Kidney (tissue), 14 donors: Measurements from ENCODE around the gene SLU7. TPM values are rescaled to one million over a fixed set of nuclear protein-coding genes. Genes with fewer than 3 reads are reported as not detected.

Experiments
- DNase-seq, 5 donors: peaks; one replicate each; pipeline ENCODE4 v3.0.0-alpha.2; 2013 to 2020
- FAIRE-seq: peaks from 2 replicates; lab custom pipeline; 2012; peaks lifted over from hg19 to GRCh38; lab: Jason Lieb, UNC
- H3K27ac ChIP-seq, 2 donors: one replicate each; pipeline ENCODE4 v1.7.0; 2013; ENCODE audit warnings: low read depth in 2 of 2, low read length in 2 of 2, inconsistent platforms in 1 of 2
- H3K27me3 ChIP-seq: one replicate; pipeline ENCODE4 v1.7.1; 2013; ENCODE audit warnings: low read length, inconsistent platforms; ENCODE audit not compliant: control insufficient read depth, insufficient read depth
- H3K36me3 ChIP-seq, 3 donors: one replicate each; pipeline versions ENCODE4 v1.7.0 to v1.7.1; 2013; ENCODE audit warnings: low read length in 3 of 3, control low read depth in 1 of 3, inconsistent platforms in 1 of 3; ENCODE audit not compliant: insufficient read depth in 3 of 3, control insufficient read depth in 2 of 3
- H3K4me1 ChIP-seq, 3 donors: one replicate each; pipeline versions ENCODE4 v1.7.0 to v1.7.1; 2013; ENCODE audit warnings: low read length in 3 of 3, inconsistent platforms in 1 of 3, low read depth in 1 of 3; ENCODE audit not compliant: control insufficient read depth in 2 of 3, insufficient read depth in 2 of 3
- H3K4me3 ChIP-seq, 3 donors: one replicate each; pipeline versions ENCODE4 v1.7.0 to v1.8.1; 2013; ENCODE audit warnings: low read length in 3 of 3, control low read depth in 1 of 3, inconsistent platforms in 1 of 3
- H3K9ac ChIP-seq, 3 donors: one replicate each; pipeline versions ENCODE4 v1.7.0 to v1.7.1; 2013; ENCODE audit warnings: low read length in 3 of 3, control low read depth in 1 of 3, inconsistent platforms in 1 of 3
- H3K9me3 ChIP-seq, 3 donors: one replicate each; pipeline versions ENCODE4 v1.7.0 to v1.7.1; 2013; ENCODE audit warnings: low read length in 3 of 3, control low read depth in 1 of 3, inconsistent platforms in 1 of 3; ENCODE audit not compliant: control insufficient read depth in 2 of 3, insufficient read depth in 1 of 3
- intact Hi-C: fragments of 100-400 bp; cut with DNase I; formaldehyde crosslinking; loops from one replicate; pipeline ENCODE4 v1.11.1; 2022
- polyA plus RNA-seq: library from polyadenylated mRNA; stranded (reverse); fragments of 350-450 nt; fragmentation: Illumina TruSeq; extraction: RNeasy Lipid Tissue Mini Kit (QIAGEN cat#74804); gene quantifications from one replicate; pipeline ENCODE4 v1.2.3, GENCODE V29; 2014; ENCODE audit warnings: low read depth, low replicate concordance; ENCODE audit not compliant: insufficient read depth
- total RNA-seq: library from RNA; stranded (reverse); fragmentation: NEBNext Ultra II Directional; extraction: Animal tissue kit (Norgen Biotek cat#: 25700); gene quantifications from one replicate; pipeline ENCODE4 v1.2.1, GENCODE V29; 2021
- TF ChIP-seq, protein P1 (sequence below): IDR thresholded peaks from 3 replicates; pipeline ENCODE4 v1.5.1; 2012; ENCODE audit warnings: mild to moderate bottlenecking, moderate library complexity, borderline replicate concordance; ENCODE audit not compliant: insufficient read depth; ENCODE audit errors: extremely low read depth
- donor health status: control.
- donor health status: control.
- donor health status: control.
- donor health status: control.
- donor health status: control.
- donor health status: DM: yes; HTN: yes; CAD: no.
- donor health status: Normal renal cell carcinoma (clear cell type).

SLU7 gene
- total and polyA plus RNA-seq, 2 donors from 2014 or later: 41.7 to 56.9 TPM

DNA sequence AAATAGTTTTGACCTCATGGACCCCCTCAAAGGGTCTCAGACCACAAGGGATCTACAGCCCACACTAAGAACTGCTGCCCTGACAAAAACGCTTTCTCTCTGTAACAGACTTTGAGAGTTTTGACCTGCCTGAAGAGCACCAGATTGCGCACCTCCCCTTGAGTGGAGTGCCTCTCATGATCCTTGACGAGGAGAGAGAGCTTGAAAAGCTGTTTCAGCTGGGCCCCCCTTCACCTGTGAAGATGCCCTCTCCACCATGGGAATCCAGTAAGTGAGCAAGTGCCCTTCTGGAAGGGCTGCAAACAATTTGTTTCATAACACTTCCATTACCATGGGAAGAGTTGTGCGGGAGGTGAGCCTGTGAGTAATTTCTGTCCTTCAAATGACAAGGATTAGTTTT lies 8.7 kb upstream of the SLU7 start:
- Histone ChIP-seq H3K4me3 (no peak overlapping the region), H3K9ac (no peak overlapping the region)

DNA sequence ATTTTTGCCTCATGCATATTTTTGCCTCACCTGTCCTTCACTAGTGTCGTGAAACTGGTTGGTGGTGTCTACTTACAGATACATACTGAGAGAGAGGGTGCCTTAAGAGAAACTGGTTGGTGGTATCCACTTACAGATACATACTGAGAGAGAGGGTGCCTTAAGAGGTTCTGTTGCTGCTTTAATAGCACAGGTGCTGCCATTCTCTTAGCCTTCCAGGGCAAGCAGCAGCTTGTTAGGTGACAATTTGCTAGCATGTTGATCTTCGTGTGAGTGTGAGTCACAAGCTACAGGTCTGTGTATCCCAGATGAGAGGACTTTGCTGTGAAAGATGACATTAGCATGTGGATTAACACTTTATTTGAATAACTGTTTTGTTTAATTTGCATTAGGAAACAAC lies 4.2 kb upstream of the SLU7 start:
- no peak for FAIRE-seq
- no peak overlapping the region for H3K27ac ChIP-seq
- TF ChIP-seq, protein P1, sequence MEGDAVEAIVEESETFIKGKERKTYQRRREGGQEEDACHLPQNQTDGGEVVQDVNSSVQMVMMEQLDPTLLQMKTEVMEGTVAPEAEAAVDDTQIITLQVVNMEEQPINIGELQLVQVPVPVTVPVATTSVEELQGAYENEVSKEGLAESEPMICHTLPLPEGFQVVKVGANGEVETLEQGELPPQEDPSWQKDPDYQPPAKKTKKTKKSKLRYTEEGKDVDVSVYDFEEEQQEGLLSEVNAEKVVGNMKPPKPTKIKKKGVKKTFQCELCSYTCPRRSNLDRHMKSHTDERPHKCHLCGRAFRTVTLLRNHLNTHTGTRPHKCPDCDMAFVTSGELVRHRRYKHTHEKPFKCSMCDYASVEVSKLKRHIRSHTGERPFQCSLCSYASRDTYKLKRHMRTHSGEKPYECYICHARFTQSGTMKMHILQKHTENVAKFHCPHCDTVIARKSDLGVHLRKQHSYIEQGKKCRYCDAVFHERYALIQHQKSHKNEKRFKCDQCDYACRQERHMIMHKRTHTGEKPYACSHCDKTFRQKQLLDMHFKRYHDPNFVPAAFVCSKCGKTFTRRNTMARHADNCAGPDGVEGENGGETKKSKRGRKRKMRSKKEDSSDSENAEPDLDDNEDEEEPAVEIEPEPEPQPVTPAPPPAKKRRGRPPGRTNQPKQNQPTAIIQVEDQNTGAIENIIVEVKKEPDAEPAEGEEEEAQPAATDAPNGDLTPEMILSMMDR: no peak

More for the DNA sequence above, 8.7 kb upstream of the SLU7 start:
- FAIRE-seq (no peak), DNase-seq (no peak)
- intact Hi-C loops: no loop called here
- no peak overlapping the region for H3K27ac ChIP-seq
- H3K36me3 ChIP-seq: peaks cover 0 to 2% (median 0%) of the 10 kb centered on the region in 3 donors
- H3K27me3 ChIP-seq: no peaks in the 10 kb centered on the region
- no peaks in the 10 kb centered on the region for H3K4me1 ChIP-seq
- H3K9me3 ChIP-seq: no peaks in the 10 kb centered on the region
- TF ChIP-seq, protein P1: no peak

DNA sequence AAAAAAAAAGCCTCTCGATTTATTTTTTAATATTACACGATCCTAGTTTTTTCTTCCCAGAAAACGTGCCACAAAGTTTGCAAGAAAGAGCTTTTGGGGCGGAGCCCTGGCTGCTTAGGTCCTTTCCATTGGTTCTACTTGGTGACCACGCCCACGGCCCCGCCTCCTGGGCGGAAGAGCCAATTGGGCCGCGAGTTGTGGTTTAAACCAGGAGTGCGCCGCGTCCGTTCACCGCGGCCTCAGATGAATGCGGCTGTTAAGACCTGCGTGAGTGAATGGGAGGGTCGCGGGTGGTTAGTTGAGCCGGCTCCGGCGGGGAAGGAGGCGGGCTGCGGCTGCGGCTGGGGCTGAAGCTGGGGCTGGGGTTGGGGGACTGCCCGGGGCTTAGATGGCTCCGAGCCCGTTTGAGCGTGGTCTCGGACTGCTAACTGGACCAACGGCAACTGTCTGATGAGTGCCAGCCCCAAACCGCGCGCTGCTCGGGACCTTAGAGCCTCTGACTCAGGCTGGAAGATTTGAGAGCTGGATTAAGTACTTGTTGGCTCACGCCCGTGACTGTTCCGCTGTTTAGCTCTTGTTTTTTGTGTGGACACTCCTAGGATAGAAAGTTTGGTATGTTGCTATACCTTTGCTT lies 2.9 kb upstream of the SLU7 start, which contains the start of gene PTTG1:
Gene PTTG1, plus strand, starts transcription at position 231 of the 634 bp plus-strand sequence. CDS start 458 bp downstream, outside the sequence.
- peak; percentile 97 to 99 (median 98) for DNase-seq
- peak; percentile 98 for FAIRE-seq
- no peaks in the 10 kb centered on the region for H3K9me3 ChIP-seq
- H3K4me3 ChIP-seq: peak within 1 kb of the TSS; percentile 52 to 86 (median 61)
- no peak within 1 kb of the TSS for H3K27ac ChIP-seq
- peaks cover 0 to 11% (median 9%) of the 10 kb centered on the region in 3 donors for H3K4me1 ChIP-seq
- no peaks in the 10 kb centered on the region for H3K27me3 ChIP-seq
- TF ChIP-seq, protein P1: no peak
- H3K36me3 ChIP-seq: no peaks in the 10 kb centered on the region
- intact Hi-C loops: no loop called here
- H3K9ac ChIP-seq: peak within 1 kb of the TSS in 1 of 3 donors; percentile 82

More for the DNA sequence above, 4.2 kb upstream of the SLU7 start:
- H3K36me3 ChIP-seq: peaks cover 0 to 1% (median 0%) of the 10 kb centered on the region in 3 donors
- DNase-seq: no peak
- H3K9ac ChIP-seq: peak overlapping the region in 1 of 3 donors; percentile 4
- H3K4me1 ChIP-seq: peaks cover 0 to 3% (median 2%) of the 10 kb centered on the region in 3 donors
- no peaks in the 10 kb centered on the region for H3K27me3 ChIP-seq
- H3K9me3 ChIP-seq: no peaks in the 10 kb centered on the region
- peak overlapping the region in 1 of 3 donors; percentile 86 for H3K4me3 ChIP-seq
- intact Hi-C loops: no loop called here

DNA sequence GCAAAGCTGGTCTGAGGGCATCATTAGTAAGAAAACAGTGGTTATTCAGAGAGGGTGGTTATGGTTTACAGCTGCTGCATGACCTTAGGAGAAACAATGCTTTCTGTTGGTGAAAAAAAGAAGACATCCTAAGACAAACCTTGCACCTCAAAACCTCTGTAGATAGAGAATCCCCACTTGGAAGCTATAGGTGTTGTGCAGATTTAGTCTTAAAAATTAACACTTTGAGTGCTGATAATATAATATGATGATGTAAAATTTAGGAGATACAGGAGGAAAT lies 1.4 kb upstream of the SLU7 start:
- H3K4me1 ChIP-seq: peaks cover 0 to 11% (median 9%) of the 10 kb centered on the region in 3 donors
- DNase-seq (no peak), FAIRE-seq (no peak)
- H3K27ac ChIP-seq: no peak overlapping the region
- no peaks in the 10 kb centered on the region for H3K9me3 ChIP-seq
- no peaks in the 10 kb centered on the region for H3K27me3 ChIP-seq
- H3K36me3 ChIP-seq: no peaks in the 10 kb centered on the region
- no peak overlapping the region for H3K9ac ChIP-seq
- intact Hi-C loops: no loop called here
- H3K4me3 ChIP-seq: no peak overlapping the region
- TF ChIP-seq, protein P1: no peak
